WTC11 (cell line): ENCODE measurements around the gene HOXD12. TPM values are rescaled to one million over a fixed set of nuclear protein-coding genes. Genes with fewer than 3 reads are reported as not detected.
A peak's percentile ranks its signal among the peaks of the same experiment; 100 is the strongest.

Experiments
- ATAC-seq: fragments of 200-7000 bp; cut with Tn5 transposase; 2 replicates; pipeline ENCODE4 v1.10.0; 2021; ENCODE audit warnings: mild to moderate bottlenecking, moderate library complexity
- CTCF ChIA-PET: fragments of 300-600 bp; sonication (Branson Sonifier 250); formaldehyde crosslinking; loops from one replicate; lab custom pipeline; 2021; ENCODE audit warnings: antibody characterized with exemption; lab: Charles Lee
- POLR2A ChIA-PET: fragments of 350-600 bp; sonication (Branson Sonifier 250); formaldehyde crosslinking; loops from one replicate; lab custom pipeline; 2021; ENCODE audit warnings: antibody characterized with exemption; lab: Charles Lee
- DNase-seq: peaks from one replicate; pipeline ENCODE4 v3.0.0; 2021; ENCODE audit warnings: low spot score
- H3K27ac Mint-ChIP-seq: 2 replicates; pipeline ENCODE4 v1.8.0; 2021; ENCODE audit warnings: mixed read lengths
- H3K27me3 Mint-ChIP-seq: 2 replicates; pipeline ENCODE4 v1.8.0; 2021; ENCODE audit warnings: low read depth, mild to moderate bottlenecking, moderate library complexity, mixed read lengths
- H3K36me3 Mint-ChIP-seq: 2 replicates; pipeline ENCODE4 v1.8.0; 2021; ENCODE audit warnings: mixed read lengths
- H3K4me1 Mint-ChIP-seq: 2 replicates; pipeline ENCODE4 v1.8.0; 2022; ENCODE audit warnings: mixed read lengths
- H3K4me3 Mint-ChIP-seq: 2 replicates; pipeline ENCODE4 v1.8.0; 2021; ENCODE audit warnings: mild to moderate bottlenecking, moderate library complexity, mixed read lengths
- H3K9me3 Mint-ChIP-seq: 2 replicates; pipeline ENCODE4 v1.8.0; 2021; ENCODE audit warnings: mixed read lengths
- ATF1 ChIP-seq: sonication (generic); formaldehyde crosslinking; IDR thresholded peaks from 2 replicates; pipeline ENCODE4 v1.8.1; 2023; ENCODE audit warnings: mild to moderate bottlenecking, moderate library complexity, missing genetic modification reagents
- CREM ChIP-seq: sonication (generic); formaldehyde crosslinking; IDR thresholded peaks from 2 replicates; pipeline ENCODE4 v1.8.1; 2022; ENCODE audit warnings: mild to moderate bottlenecking, missing genetic modification reagents, moderate library complexity
- FOXP1 ChIP-seq: sonication (generic); formaldehyde crosslinking; IDR thresholded peaks from 2 replicates; pipeline ENCODE4 v1.8.0; 2022; ENCODE audit warnings: missing genetic modification reagents, mild to moderate bottlenecking, moderate library complexity, borderline replicate concordance
- GRHL2 ChIP-seq: fragments of 250-450 bp; sonication (Bioruptor Pico); IDR thresholded peaks from 2 replicates; pipeline ENCODE4 v1.8.0; 2022; ENCODE audit warnings: mild to moderate bottlenecking, moderate library complexity; ENCODE audit not compliant: insufficient replicate concordance, severe bottlenecking
- GTF2I ChIP-seq: fragments of 250-450 bp; sonication (Bioruptor Pico); conservative IDR thresholded peaks from 2 replicates; pipeline ENCODE4 v1.4.0; 2021; ENCODE audit warnings: mild to moderate bottlenecking
- IRF2 ChIP-seq: sonication (generic); formaldehyde crosslinking; IDR thresholded peaks from 2 replicates; pipeline ENCODE4 v1.8.0; 2022; ENCODE audit warnings: low read depth, missing genetic modification reagents, borderline replicate concordance
- RORB ChIP-seq: fragments of 250-450 bp; sonication (Bioruptor Pico); IDR thresholded peaks from 2 replicates; pipeline ENCODE4 v1.9.0; 2021; ENCODE audit warnings: mild to moderate bottlenecking
- SP1 ChIP-seq: sonication (generic); formaldehyde crosslinking; conservative IDR thresholded peaks from 2 replicates; pipeline ENCODE4 v1.8.1; 2022; ENCODE audit warnings: missing genetic modification reagents
- TP53 ChIP-seq: sonication (generic); formaldehyde crosslinking; IDR thresholded peaks from 2 replicates; pipeline ENCODE4 v1.8.1; 2023; ENCODE audit warnings: mild to moderate bottlenecking, missing genetic modification reagents
- ZNF121 ChIP-seq: sonication (generic); formaldehyde crosslinking; IDR thresholded peaks from 2 replicates; pipeline ENCODE4 v1.8.0; 2023; ENCODE audit warnings: missing genetic modification reagents
- ZNF317 ChIP-seq: sonication (generic); formaldehyde crosslinking; IDR thresholded peaks from 2 replicates; pipeline ENCODE4 v1.8.1; 2023; ENCODE audit warnings: low read depth, mild to moderate bottlenecking, moderate library complexity, missing genetic modification reagents, borderline replicate concordance
- ZNF396 ChIP-seq: fragments of 250-450 bp; sonication (Bioruptor Pico); IDR thresholded peaks from 2 replicates; pipeline ENCODE4 v1.8.0; 2021; ENCODE audit warnings: mild to moderate bottlenecking, moderate library complexity, borderline replicate concordance
- total RNA-seq: library from RNA; stranded (reverse); gene quantifications from 3 replicates; pipeline ENCODE4 v1.2.3, GENCODE V29; 2021
- TF ChIP-seq, protein P1 (sequence below): fragments of 250-450 bp; sonication (Bioruptor Pico); IDR thresholded peaks from 2 replicates; pipeline ENCODE4 v1.9.0; 2021; ENCODE audit warnings: mild to moderate bottlenecking
- TF ChIP-seq, protein P2 (sequence below): sonication (generic); formaldehyde crosslinking; IDR thresholded peaks from 2 replicates; pipeline ENCODE4 v1.8.1; 2023; ENCODE audit warnings: mild to moderate bottlenecking, moderate library complexity, missing genetic modification reagents
- TF ChIP-seq, protein P3 (sequence below): sonication (generic); formaldehyde crosslinking; IDR thresholded peaks from 2 replicates; pipeline ENCODE4 v1.8.1; 2023; ENCODE audit warnings: mild to moderate bottlenecking, missing genetic modification reagents
- TF ChIP-seq, protein P4 (sequence below): sonication (generic); formaldehyde crosslinking; IDR thresholded peaks from 2 replicates; pipeline ENCODE4 v1.8.0; 2022; ENCODE audit warnings: mild to moderate bottlenecking, missing genetic modification reagents
- TF ChIP-seq, protein P5 (sequence below): sonication (generic); formaldehyde crosslinking; IDR thresholded peaks from 2 replicates; pipeline ENCODE4 v1.8.1; 2022; ENCODE audit warnings: mild to moderate bottlenecking, moderate library complexity, missing genetic modification reagents
- TF ChIP-seq, protein P6 (sequence below): sonication (generic); formaldehyde crosslinking; IDR thresholded peaks from 2 replicates; pipeline ENCODE4 v1.8.0; 2023; ENCODE audit warnings: missing genetic modification reagents
- TF ChIP-seq, protein P7 (sequence below): fragments of 250-450 bp; sonication (Bioruptor Pico); IDR thresholded peaks from 2 replicates; pipeline ENCODE4 v1.9.0; 2021; ENCODE audit warnings: moderate library complexity, mild to moderate bottlenecking, inconsistent platforms, borderline replicate concordance
- TF ChIP-seq, protein P8 (sequence below): sonication (generic); formaldehyde crosslinking; IDR thresholded peaks from 2 replicates; pipeline ENCODE4 v1.8.1; 2022; ENCODE audit warnings: mild to moderate bottlenecking, missing genetic modification reagents, moderate library complexity, borderline replicate concordance

The HOXD12 gene
- total RNA-seq, 1 experiment from 2014 or later: 0.17 TPM

DNA sequence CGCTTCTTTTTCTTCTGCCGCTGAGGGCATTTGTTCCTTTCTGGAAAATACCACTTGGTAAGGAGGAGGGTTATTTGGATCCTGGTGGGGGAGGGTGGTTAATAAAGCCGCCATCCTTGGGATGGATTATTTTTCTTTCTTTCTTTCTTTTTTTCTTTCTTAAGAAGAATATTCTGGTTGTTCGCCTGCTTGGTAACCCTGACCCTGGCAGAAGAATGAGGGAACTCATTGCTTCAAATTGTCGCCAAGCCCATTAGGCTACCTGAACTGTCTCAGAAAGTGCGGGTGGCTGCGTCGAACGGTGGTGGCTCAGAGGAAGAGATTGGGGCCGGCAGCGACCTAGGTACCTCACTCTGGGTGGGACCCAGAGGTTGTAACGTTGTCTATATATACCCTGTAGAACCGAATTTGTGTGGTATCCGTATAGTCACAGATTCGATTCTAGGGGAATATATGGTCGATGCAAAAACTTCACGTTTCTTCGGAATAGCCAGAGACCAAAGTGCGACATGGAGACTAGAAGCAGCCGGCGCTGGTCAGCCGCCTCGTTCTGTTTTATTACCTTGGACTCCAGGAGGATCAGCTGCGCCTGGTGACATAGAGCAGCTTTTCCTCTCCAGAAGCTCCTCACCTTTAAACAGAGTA is 50.5 kb downstream of the HOXD12 start (continued):
- TF ChIP-seq, protein P1, sequence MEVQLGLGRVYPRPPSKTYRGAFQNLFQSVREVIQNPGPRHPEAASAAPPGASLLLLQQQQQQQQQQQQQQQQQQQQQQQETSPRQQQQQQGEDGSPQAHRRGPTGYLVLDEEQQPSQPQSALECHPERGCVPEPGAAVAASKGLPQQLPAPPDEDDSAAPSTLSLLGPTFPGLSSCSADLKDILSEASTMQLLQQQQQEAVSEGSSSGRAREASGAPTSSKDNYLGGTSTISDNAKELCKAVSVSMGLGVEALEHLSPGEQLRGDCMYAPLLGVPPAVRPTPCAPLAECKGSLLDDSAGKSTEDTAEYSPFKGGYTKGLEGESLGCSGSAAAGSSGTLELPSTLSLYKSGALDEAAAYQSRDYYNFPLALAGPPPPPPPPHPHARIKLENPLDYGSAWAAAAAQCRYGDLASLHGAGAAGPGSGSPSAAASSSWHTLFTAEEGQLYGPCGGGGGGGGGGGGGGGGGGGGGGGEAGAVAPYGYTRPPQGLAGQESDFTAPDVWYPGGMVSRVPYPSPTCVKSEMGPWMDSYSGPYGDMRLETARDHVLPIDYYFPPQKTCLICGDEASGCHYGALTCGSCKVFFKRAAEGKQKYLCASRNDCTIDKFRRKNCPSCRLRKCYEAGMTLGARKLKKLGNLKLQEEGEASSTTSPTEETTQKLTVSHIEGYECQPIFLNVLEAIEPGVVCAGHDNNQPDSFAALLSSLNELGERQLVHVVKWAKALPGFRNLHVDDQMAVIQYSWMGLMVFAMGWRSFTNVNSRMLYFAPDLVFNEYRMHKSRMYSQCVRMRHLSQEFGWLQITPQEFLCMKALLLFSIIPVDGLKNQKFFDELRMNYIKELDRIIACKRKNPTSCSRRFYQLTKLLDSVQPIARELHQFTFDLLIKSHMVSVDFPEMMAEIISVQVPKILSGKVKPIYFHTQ (CRISPR knock-in tag): no peak
- no peak for TF ChIP-seq IRF2
- no peak for TF ChIP-seq SP1 (CRISPR knock-in tag)

DNA sequence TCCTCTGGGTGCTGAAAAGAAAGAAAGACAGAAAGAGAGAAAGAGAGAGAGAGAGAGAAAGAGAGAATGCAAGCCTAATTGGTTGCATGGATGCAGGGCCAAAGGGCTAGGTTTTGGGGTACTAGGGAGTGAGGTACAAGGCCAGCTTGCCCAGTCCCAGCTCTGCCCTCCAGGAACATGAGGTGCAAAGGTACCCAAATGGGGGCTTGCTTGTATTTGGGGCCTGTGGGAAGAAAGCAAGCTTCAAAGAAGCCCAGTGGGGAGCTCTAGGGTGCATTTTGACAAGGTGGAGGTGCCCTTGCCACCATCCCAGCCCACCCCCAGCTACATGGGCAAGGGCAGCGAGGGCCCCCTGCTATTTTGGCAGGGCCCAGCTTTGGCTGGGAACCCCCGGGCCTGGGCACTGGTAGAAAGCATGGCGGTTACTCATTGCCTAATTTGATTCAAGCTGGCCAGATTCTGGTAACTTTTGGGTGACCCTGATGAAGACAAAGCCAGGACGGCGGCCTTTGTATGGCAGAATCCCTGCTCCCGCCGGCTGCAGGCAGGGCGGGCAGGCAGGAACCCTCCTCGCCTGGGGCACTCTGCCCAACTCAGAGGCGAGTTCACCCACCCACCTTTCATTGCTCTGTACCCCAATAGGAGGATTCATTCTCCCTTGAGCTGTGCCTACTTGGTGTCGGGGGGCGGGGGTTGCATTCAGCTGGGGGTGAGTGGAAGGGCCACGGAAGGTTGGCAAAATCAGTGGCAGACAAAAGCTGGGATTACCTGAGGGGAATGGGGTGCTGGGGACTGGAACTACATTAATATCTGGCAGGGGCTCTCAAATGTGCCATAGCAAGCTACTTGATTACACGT is 51.2 kb downstream of the HOXD12 start:
- CTCF ChIA-PET: interaction anchor here (1.0 to 2.0 kb wide), 5 partner anchors 10 to 403 kb away, joined by 3 to 5 read pairs (median 4); no protein-coding TSS in a partner anchor
- H3K9me3 Mint-ChIP-seq: no peaks in the 10 kb centered on the region
- 0 out of 2 replicates have a peak overlapping the region, but pooled peaks have one; percentile 14 for H3K4me3 Mint-ChIP-seq
- POLR2A ChIA-PET: interaction anchor here (1.6 kb wide), 1 partner anchor 12 kb away, joined by 3 read pairs; no protein-coding TSS in a partner anchor
- H3K4me1 Mint-ChIP-seq: peaks cover 32% of the 10 kb centered on the region
- no peak for ATAC-seq
- no peak for DNase-seq
- H3K36me3 Mint-ChIP-seq: no peaks in the 10 kb centered on the region
- peaks cover 100% of the 10 kb centered on the region for H3K27me3 Mint-ChIP-seq
- H3K27ac Mint-ChIP-seq: no peak overlapping the region
- TF ChIP-seq, protein P2, sequence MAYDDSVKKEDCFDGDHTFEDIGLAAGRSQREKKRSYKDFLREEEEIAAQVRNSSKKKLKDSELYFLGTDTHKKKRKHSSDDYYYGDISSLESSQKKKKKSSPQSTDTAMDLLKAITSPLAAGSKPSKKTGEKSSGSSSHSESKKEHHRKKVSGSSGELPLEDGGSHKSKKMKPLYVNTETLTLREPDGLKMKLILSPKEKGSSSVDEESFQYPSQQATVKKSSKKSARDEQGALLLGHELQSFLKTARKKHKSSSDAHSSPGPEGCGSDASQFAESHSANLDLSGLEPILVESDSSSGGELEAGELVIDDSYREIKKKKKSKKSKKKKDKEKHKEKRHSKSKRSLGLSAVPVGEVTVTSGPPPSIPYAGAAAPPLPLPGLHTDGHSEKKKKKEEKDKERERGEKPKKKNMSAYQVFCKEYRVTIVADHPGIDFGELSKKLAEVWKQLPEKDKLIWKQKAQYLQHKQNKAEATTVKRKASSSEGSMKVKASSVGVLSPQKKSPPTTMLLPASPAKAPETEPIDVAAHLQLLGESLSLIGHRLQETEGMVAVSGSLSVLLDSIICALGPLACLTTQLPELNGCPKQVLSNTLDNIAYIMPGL (CRISPR knock-in tag): no peak
- TF ChIP-seq, protein P3, sequence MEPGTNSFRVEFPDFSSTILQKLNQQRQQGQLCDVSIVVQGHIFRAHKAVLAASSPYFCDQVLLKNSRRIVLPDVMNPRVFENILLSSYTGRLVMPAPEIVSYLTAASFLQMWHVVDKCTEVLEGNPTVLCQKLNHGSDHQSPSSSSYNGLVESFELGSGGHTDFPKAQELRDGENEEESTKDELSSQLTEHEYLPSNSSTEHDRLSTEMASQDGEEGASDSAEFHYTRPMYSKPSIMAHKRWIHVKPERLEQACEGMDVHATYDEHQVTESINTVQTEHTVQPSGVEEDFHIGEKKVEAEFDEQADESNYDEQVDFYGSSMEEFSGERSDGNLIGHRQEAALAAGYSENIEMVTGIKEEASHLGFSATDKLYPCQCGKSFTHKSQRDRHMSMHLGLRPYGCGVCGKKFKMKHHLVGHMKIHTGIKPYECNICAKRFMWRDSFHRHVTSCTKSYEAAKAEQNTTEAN (CRISPR knock-in tag): no peak
- no peak for TF ChIP-seq ZNF121 (CRISPR knock-in tag)
- TF ChIP-seq GTF2I: no peak
- TF ChIP-seq, protein P4, sequence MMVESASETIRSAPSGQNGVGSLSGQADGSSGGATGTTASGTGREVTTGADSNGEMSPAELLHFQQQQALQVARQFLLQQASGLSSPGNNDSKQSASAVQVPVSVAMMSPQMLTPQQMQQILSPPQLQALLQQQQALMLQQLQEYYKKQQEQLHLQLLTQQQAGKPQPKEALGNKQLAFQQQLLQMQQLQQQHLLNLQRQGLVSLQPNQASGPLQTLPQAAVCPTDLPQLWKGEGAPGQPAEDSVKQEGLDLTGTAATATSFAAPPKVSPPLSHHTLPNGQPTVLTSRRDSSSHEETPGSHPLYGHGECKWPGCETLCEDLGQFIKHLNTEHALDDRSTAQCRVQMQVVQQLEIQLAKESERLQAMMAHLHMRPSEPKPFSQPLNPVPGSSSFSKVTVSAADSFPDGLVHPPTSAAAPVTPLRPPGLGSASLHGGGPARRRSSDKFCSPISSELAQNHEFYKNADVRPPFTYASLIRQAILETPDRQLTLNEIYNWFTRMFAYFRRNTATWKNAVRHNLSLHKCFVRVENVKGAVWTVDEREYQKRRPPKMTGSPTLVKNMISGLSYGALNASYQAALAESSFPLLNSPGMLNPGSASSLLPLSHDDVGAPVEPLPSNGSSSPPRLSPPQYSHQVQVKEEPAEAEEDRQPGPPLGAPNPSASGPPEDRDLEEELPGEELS (CRISPR knock-in tag): no peak
- TF ChIP-seq RORB (CRISPR knock-in tag): no peak
- TF ChIP-seq TP53: no peak
- no peak for TF ChIP-seq ATF1 (CRISPR knock-in tag)
- no peak for TF ChIP-seq IRF2
- TF ChIP-seq ZNF317 (CRISPR knock-in tag): no peak
- TF ChIP-seq, protein P5, sequence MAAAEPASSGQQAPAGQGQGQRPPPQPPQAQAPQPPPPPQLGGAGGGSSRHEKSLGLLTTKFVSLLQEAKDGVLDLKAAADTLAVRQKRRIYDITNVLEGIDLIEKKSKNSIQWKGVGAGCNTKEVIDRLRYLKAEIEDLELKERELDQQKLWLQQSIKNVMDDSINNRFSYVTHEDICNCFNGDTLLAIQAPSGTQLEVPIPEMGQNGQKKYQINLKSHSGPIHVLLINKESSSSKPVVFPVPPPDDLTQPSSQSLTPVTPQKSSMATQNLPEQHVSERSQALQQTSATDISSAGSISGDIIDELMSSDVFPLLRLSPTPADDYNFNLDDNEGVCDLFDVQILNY (CRISPR knock-in tag): no peak
- TF ChIP-seq, protein P6, sequence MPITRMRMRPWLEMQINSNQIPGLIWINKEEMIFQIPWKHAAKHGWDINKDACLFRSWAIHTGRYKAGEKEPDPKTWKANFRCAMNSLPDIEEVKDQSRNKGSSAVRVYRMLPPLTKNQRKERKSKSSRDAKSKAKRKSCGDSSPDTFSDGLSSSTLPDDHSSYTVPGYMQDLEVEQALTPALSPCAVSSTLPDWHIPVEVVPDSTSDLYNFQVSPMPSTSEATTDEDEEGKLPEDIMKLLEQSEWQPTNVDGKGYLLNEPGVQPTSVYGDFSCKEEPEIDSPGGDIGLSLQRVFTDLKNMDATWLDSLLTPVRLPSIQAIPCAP (CRISPR knock-in tag): no peak
- no peak for TF ChIP-seq CREM
- no peak for TF ChIP-seq ZNF396
- no peak for TF ChIP-seq GRHL2 (CRISPR knock-in tag)
- TF ChIP-seq, protein P7, sequence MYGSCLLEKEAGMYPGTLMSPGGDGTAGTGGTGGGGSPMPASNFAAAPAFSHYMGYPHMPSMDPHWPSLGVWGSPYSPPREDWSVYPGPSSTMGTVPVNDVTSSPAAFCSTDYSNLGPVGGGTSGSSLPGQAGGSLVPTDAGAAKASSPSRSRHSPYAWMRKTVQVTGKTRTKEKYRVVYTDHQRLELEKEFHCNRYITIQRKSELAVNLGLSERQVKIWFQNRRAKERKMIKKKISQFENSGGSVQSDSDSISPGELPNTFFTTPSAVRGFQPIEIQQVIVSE (CRISPR knock-in tag): no peak
- TF ChIP-seq, protein P8, sequence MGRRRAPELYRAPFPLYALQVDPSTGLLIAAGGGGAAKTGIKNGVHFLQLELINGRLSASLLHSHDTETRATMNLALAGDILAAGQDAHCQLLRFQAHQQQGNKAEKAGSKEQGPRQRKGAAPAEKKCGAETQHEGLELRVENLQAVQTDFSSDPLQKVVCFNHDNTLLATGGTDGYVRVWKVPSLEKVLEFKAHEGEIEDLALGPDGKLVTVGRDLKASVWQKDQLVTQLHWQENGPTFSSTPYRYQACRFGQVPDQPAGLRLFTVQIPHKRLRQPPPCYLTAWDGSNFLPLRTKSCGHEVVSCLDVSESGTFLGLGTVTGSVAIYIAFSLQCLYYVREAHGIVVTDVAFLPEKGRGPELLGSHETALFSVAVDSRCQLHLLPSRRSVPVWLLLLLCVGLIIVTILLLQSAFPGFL (CRISPR knock-in tag): no peak
- TF ChIP-seq FOXP1: no peak
